ENCODE measurements around the gene SELENOF.

DNA sequence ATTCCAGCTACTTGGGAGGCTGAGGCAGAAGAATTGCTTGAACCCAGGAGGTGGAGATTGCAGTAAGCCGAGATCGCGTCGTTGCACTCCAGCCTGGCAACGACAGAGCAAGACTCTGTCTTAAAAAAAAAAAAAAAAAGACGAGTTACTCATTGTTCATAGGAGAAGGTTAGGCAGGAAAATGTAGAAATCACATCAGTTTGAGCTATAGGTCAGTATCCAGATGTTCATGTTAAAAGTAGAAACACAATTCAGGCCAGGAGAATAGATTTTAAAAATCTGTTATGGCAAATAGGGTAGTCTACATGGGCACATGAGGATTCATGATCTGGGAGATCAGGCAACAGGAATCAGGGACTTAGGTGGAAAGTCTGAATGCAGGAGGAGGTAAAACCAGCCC lies 57.7 kb downstream of the SELENOF start:
- TF ChIP-seq, protein P1, sequence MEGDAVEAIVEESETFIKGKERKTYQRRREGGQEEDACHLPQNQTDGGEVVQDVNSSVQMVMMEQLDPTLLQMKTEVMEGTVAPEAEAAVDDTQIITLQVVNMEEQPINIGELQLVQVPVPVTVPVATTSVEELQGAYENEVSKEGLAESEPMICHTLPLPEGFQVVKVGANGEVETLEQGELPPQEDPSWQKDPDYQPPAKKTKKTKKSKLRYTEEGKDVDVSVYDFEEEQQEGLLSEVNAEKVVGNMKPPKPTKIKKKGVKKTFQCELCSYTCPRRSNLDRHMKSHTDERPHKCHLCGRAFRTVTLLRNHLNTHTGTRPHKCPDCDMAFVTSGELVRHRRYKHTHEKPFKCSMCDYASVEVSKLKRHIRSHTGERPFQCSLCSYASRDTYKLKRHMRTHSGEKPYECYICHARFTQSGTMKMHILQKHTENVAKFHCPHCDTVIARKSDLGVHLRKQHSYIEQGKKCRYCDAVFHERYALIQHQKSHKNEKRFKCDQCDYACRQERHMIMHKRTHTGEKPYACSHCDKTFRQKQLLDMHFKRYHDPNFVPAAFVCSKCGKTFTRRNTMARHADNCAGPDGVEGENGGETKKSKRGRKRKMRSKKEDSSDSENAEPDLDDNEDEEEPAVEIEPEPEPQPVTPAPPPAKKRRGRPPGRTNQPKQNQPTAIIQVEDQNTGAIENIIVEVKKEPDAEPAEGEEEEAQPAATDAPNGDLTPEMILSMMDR (conservative IDR thresholded peaks at IDR 0.05; ENCODE audit: low read length) = no peak
- TF ChIP-seq EZH2phosphoT487 (IDR thresholded peaks at IDR 0.05; ENCODE audit: borderline replicate concordance, low read depth, low read length) = no peak
